Astrocyte (in vitro differentiated cells and primary cell): ENCODE data around the gene ONECUT2. TPM values are rescaled to one million over a fixed set of nuclear protein-coding genes. Genes with fewer than 3 reads are reported as not detected.

Experiments used
- DNase-seq: peaks from one replicate; pipeline ENCODE4 v3.0.0-alpha.2; 2010; ENCODE audit warnings: low read depth
- FAIRE-seq: peaks from 2 replicates; lab custom pipeline; 2011; peaks lifted over from hg19 to GRCh38; lab: Jason Lieb, UNC
- H2AFZ ChIP-seq: 2 replicates; pipeline ENCODE4 v1.6.0; 2012; ENCODE audit warnings: low read depth, low read length, inconsistent platforms
- H3K27ac ChIP-seq: 2 replicates; pipeline ENCODE4 v1.5.1; 2011; ENCODE audit warnings: low read depth, low read length, inconsistent platforms
- H3K27me3 ChIP-seq: 2 replicates; pipeline ENCODE4 v1.6.0; 2011; ENCODE audit warnings: low read length, inconsistent platforms; ENCODE audit not compliant: insufficient read depth
- H3K36me3 ChIP-seq: 2 replicates; pipeline ENCODE4 v1.5.1; 2011; ENCODE audit warnings: low read length, inconsistent platforms; ENCODE audit not compliant: insufficient read depth
- H3K4me1 ChIP-seq: 2 replicates; pipeline ENCODE4 v1.5.1; 2011; ENCODE audit warnings: low read length, inconsistent platforms; ENCODE audit not compliant: insufficient read depth
- H3K4me2 ChIP-seq: 2 replicates; pipeline ENCODE4 v1.6.0; 2012; ENCODE audit warnings: low read length, inconsistent platforms
- H3K4me3 ChIP-seq: 2 replicates; pipeline ENCODE4 v1.5.1; 2011; ENCODE audit warnings: low read depth, mild to moderate bottlenecking, low read length, inconsistent platforms; ENCODE audit not compliant: insufficient read depth
- H3K79me2 ChIP-seq: 2 replicates; pipeline ENCODE4 v1.6.0; 2012; ENCODE audit warnings: mild to moderate bottlenecking, low read length, inconsistent platforms; ENCODE audit not compliant: insufficient read depth
- H3K9ac ChIP-seq: 2 replicates; pipeline ENCODE4 v1.6.0; 2012; ENCODE audit warnings: mild to moderate bottlenecking, low read length, inconsistent platforms
- H3K9me3 ChIP-seq: 2 replicates; pipeline ENCODE4 v1.5.1; 2012; ENCODE audit warnings: low read depth, mild to moderate bottlenecking, low read length, inconsistent platforms; ENCODE audit not compliant: insufficient read depth
- H4K20me1 ChIP-seq: 2 replicates; pipeline ENCODE4 v1.6.0; 2012; ENCODE audit warnings: low read length, inconsistent platforms; ENCODE audit not compliant: insufficient read depth
- H3K27ac Mint-ChIP-seq: one replicate; pipeline ENCODE4 v1.8.0; 2021; ENCODE audit warnings: mild to moderate bottlenecking, mixed read lengths; ENCODE audit not compliant: unreplicated experiment
- H3K27me3 Mint-ChIP-seq: one replicate; pipeline ENCODE4 v1.8.0; 2021; ENCODE audit warnings: low read depth, mixed read lengths; ENCODE audit not compliant: unreplicated experiment
- H3K36me3 Mint-ChIP-seq: one replicate; pipeline ENCODE4 v1.8.0; 2021; ENCODE audit warnings: low read depth, mixed read lengths; ENCODE audit not compliant: unreplicated experiment
- H3K4me1 Mint-ChIP-seq: one replicate; pipeline ENCODE4 v1.8.0; 2021; ENCODE audit warnings: low read depth, mixed read lengths; ENCODE audit not compliant: unreplicated experiment
- H3K4me3 Mint-ChIP-seq: one replicate; pipeline ENCODE4 v1.8.0; 2021; ENCODE audit warnings: mild to moderate bottlenecking, moderate library complexity, mixed read lengths; ENCODE audit not compliant: unreplicated experiment
- H3K9me3 Mint-ChIP-seq: one replicate; pipeline ENCODE4 v1.8.0; 2021; ENCODE audit warnings: mild to moderate bottlenecking, mixed read lengths; ENCODE audit not compliant: unreplicated experiment
- CTCF ChIP-seq: IDR thresholded peaks from 2 replicates; pipeline ENCODE4 v1.5.1; 2011; ENCODE audit warnings: low read depth, mild to moderate bottlenecking, inconsistent platforms, low read length, moderate library complexity; ENCODE audit not compliant: insufficient read depth
- EZH2 ChIP-seq: IDR thresholded peaks from 2 replicates; pipeline ENCODE4 v1.6.1; 2012; ENCODE audit warnings: mild to moderate bottlenecking, low read length, inconsistent platforms; ENCODE audit not compliant: insufficient read depth
- total RNA-seq: library from RNA; stranded (reverse); gene quantifications from 2 replicates; pipeline ENCODE4 v1.2.1, GENCODE V29; 2021

The ONECUT2 gene
- total RNA-seq, 1 donor from 2014 or later: 6.2 TPM

GRCh38 chr18:57443247-57443646 is 8.1 kb downstream of the ONECUT2 start:
- Histone ChIP-seq H3K9ac (no peak overlapping the region), H3K27me3 (peaks cover 61% of the 10 kb centered on the region), H3K4me2 (no peak overlapping the region), H3K4me1 (peaks cover 12% of the 10 kb centered on the region), H3K9me3 (no peaks in the 10 kb centered on the region), H3K79me2 (no peaks in the 10 kb centered on the region), H2AFZ (no peak overlapping the region), H4K20me1 (no peaks in the 10 kb centered on the region), H3K36me3 (no peaks in the 10 kb centered on the region), H3K4me3 (no peak overlapping the region), H3K27ac (no peak overlapping the region)
- peaks cover 3% of the 10 kb centered on the region for H3K4me1 Mint-ChIP-seq
- peaks cover 4% of the 10 kb centered on the region for H3K9me3 Mint-ChIP-seq
- no peak for DNase-seq
- TF ChIP-seq CTCF (no peak), EZH2 (no peak)
- H3K4me3 Mint-ChIP-seq: no peak overlapping the region
- H3K27me3 Mint-ChIP-seq: peaks cover 66% of the 10 kb centered on the region
- no peak for FAIRE-seq
- no peak overlapping the region for H3K27ac Mint-ChIP-seq
- H3K36me3 Mint-ChIP-seq: peaks cover 5% of the 10 kb centered on the region

- H3K4me3 ChIP-seq: no peak overlapping the region
- H3K36me3 ChIP-seq: no peaks in the 10 kb centered on the region
- no peak overlapping the region for H2AFZ ChIP-seq
- DNase-seq (no peak), FAIRE-seq (no peak)
- Mint-ChIP-seq H3K4me1 (no peaks in the 10 kb centered on the region), H3K27ac (no peak overlapping the region), H3K4me3 (no peak overlapping the region), H3K27me3 (peaks cover 62% of the 10 kb centered on the region), H3K9me3 (peaks cover 4% of the 10 kb centered on the region), H3K36me3 (peaks cover 5% of the 10 kb centered on the region)
- H3K4me1 ChIP-seq: peaks cover 9% of the 10 kb centered on the region
- no peaks in the 10 kb centered on the region for H4K20me1 ChIP-seq
- TF ChIP-seq EZH2 (no peak), CTCF (no peak)
- no peaks in the 10 kb centered on the region for H3K79me2 ChIP-seq
- no peak overlapping the region for H3K9ac ChIP-seq
- H3K27ac ChIP-seq: no peak overlapping the region
- peaks cover 57% of the 10 kb centered on the region for H3K27me3 ChIP-seq
- H3K9me3 ChIP-seq: no peaks in the 10 kb centered on the region
- no peak overlapping the region for H3K4me2 ChIP-seq
Measured at GRCh38 chr18:57443702-57444101, 8.5 kb downstream of the ONECUT2 start.

- no peaks in the 10 kb centered on the region for H3K4me1 Mint-ChIP-seq
- Histone ChIP-seq H3K4me2 (no peak overlapping the region), H3K36me3 (no peaks in the 10 kb centered on the region), H2AFZ (no peak overlapping the region), H3K27me3 (peaks cover 51% of the 10 kb centered on the region), H3K4me1 (peaks cover 5% of the 10 kb centered on the region), H4K20me1 (no peaks in the 10 kb centered on the region), H3K9ac (no peak overlapping the region), H3K27ac (no peak overlapping the region), H3K4me3 (no peak overlapping the region), H3K9me3 (no peaks in the 10 kb centered on the region), H3K79me2 (no peaks in the 10 kb centered on the region)
- peaks cover 5% of the 10 kb centered on the region for H3K36me3 Mint-ChIP-seq
- peaks cover 4% of the 10 kb centered on the region for H3K9me3 Mint-ChIP-seq
- H3K27me3 Mint-ChIP-seq: peaks cover 58% of the 10 kb centered on the region
- no peak overlapping the region for H3K27ac Mint-ChIP-seq
- FAIRE-seq (no peak), DNase-seq (no peak)
- no peak overlapping the region for H3K4me3 Mint-ChIP-seq
- no peak for TF ChIP-seq EZH2
- TF ChIP-seq CTCF: no peak
Measured at GRCh38 chr18:57444301-57444759, 9.2 kb downstream of the ONECUT2 start.
